Adipose tissue (tissue), 3 donors: ENCODE results near the gene XBP1. TPM values are rescaled to one million over a fixed set of nuclear protein-coding genes. Genes with fewer than 3 reads are reported as not detected.
"Not testable (repeated sequence)": the region's sequence is repeated elsewhere in the genome, so short reads cannot be mapped to it uniquely, and the experiment has no call there.

Experiments used
- H3K27ac ChIP-seq: one replicate; pipeline ENCODE4 v1.5.1; 2013; ENCODE audit warnings: low read depth, low read length
- WGBS, 3 donors: extraction: QIAGEN DNeasy Blood & Tissue Kit; methylation state at CpG; one replicate each; pipeline ENCODE4 v1.1.7; 2013; 5-methylcytosine and 5-hydroxymethylcytosine counted together
- polyA plus RNA-seq, 3 donors: library from polyadenylated mRNA; stranded (reverse); fragments of 200-250 nt; gene quantifications; one replicate each; pipeline ENCODE4 v1.2.3, GENCODE V29; 2013
- donor health status: healthy with polysubstance abuse.
- donor health status: Bipolar disorder and iron deficiency.
- donor health status: healthy.

The XBP1 gene
- polyA plus RNA-seq, 3 donors = 79.1 to 733 (median 151) TPM

DNA sequence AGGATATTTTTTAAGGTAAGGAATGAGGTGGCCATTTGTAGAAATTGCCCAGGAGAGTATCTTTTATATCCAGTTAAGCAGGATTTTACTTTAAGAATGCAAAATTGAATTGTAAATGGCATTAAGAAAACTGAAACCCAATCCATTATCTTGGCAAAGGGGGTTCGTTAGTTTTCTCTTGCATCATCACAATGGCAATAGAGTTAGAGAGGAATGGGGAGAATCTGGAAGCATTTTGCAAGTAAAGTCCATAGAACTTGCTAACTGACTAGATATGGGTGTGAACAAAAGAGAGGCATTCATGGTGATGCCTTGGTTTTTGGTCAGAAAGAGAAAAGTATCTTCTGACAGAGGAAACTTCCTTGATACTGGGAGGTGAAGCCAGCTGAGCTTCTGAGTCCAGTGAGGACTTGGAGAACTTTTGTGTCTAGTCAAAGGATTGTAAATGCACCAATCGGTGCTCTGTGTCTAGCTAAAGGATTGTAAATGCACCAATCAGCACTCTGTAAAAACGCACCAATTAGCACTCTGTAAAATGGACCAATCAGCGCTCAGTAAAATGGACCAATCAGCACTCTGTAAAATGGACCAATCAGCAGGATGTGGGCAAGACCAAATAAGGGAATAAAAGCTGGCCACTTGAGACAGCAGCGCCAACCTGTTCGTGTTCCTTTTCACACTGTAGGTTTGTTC, 31.5 kb downstream of the XBP1 start:
- H3K27ac ChIP-seq = no peak overlapping the region
- WGBS, 3 donors = 82 to 88% (median 86%) methylated on average over 6 of the region's 6 CpGs

DNA sequence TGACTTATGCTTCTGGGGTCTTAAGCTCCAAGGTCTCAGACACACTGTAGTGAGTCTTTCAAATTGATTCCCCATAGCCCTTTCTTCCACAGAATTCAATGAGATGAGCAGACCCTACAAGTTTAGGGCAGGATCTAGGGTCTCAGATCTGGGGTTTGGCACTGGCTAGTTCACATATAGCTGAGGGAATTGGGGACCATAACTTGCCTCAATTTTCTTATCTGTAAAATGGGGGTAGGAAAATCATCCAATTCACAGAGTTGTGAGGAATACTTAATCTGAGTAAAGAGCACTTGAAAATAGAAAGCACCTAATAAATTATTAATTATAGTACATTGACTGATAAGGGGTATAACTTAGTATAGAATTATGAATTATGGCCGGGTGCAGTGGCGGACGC, 33.7 kb downstream of the XBP1 start:
- WGBS, 3 donors = 95 to 100% (median 96%) methylated on average over 3 of the region's 3 CpGs
- no peak overlapping the region for H3K27ac ChIP-seq

DNA sequence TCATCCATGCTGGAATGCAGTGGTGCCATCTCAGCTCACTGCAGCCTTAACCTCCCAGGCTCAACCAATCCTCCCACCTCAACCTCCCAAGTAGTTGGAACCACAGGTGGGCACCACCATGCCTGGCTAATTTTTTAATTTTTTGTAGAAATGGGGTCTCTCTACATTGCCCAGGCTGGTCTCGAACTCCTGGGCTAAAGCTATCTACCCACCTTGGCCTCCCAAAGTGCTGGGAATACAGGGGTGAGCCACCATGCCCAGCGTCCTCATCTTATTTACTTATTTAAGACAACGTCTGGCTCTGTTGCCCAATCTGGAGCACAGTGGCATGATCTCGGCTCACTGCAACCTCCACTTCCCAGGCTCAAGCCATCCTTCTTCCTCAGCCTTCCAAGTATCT, 38.4 kb downstream of the XBP1 start:
- 88 to 95% (median 94%) methylated on average over 4 of the region's 4 CpGs for WGBS, 3 donors
- H3K27ac ChIP-seq = not testable (repeated sequence)

DNA sequence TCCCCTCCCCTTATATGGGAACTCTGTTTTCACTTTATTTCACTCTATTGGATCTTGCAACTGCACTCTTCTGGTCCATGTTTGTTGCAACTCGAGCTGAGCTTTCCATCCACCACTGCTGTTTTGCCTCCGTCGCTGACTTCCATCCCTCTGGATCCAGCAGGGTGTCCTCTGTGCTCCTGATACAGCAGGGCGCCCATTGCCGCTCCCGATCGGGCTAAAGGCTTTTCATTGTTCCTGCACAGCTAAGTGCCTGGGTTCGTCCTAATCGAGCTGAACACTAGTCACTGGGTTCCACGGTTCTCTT, 39.0 kb downstream of the XBP1 start:
- WGBS, 3 donors = 94 to 96% (median 96%) methylated on average over 10 of the region's 10 CpGs
- no peak overlapping the region for H3K27ac ChIP-seq

DNA sequence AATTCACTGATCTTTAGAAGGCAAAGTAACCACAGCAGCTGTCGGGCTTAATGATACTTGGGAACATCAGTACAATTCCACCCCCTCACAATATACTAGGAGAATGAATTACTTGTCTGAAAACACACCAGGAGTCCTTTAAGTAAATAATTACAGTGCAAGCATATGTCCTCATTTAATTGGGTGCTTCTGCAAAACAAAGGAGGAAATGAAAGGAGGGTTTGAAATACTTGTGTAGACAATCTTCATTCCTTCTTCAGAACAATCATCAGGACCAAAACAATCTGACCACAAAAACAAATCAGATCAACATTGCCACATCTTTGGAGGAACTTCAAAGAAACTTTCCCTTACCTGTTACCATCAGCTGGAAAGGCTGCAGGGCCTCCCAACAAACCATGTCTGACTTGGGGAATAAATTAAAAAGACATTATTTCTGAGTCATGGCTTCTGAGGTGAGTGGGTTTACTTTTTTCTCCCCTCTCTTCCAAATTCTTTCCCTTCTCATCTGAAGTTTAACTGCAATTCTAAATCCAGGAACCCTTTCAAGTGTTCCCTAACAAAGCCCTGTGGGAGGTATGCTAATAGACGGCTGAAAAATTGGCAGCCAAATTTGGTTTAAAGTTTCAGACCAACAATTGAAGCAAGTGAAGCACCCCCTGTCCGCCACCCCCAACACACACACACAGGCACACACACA, 40.4 kb downstream of the XBP1 start:
- H3K27ac ChIP-seq = no peak overlapping the region
- 72 to 77% (median 76%) methylated on average over 3 of the region's 3 CpGs for WGBS, 3 donors

DNA sequence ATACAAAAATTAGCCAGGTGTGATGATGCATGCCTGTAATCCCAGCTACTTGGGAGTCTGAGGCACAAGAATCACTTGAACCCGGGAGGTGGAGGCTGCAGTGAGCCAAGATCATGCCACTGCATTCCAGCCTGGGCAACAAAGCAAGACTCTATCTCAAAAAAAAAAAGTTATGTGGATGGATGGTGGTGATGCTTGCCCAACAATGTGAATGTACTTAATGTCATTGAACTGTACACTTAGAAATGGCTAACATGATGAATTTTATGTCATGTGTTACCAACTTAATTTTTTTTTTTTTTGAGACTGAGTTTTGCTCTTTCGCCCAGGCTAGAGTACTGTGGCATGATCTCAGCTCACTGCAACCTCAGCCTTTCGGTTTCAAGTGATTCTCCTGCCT, 45.9 kb downstream of the XBP1 start:
- not testable (repeated sequence) for H3K27ac ChIP-seq
- 92 to 97% (median 96%) methylated on average over 3 of the region's 3 CpGs for WGBS, 3 donors

DNA sequence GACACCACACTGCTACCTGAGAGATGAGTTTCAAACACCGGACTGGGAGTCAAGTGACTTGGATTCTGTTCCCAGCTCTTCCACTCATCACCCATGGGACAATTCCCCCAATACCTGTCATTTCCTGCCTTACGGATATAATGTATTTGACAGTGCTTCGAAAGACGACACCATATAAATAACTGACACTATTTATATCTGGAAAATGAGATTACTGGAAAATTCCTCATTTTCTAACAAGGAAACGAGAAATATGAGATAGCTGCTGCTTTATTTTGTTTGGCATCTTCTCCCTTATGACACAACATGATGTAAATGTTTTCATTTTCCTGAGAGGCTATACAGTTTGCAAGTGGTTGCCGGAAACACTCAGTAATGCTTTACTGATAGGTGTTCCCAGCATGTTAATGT, 49.9 kb downstream of the XBP1 start:
- no peak overlapping the region for H3K27ac ChIP-seq
- WGBS, 3 donors = 73 to 81% (median 75%) methylated on average over 6 of the region's 6 CpGs

Other genes starting within 250 kb of the XBP1 start
- gene TTC28, start 120.7 kb downstream of the XBP1 start, polyA plus RNA-seq = 10 to 100 TPM in 1 of 3 donors, 1 to 10 TPM in 2; 2.8 to 10.6 (median 8.3) TPM
- 10 to 100 TPM in 1 of 3 donors, 1 to 10 TPM in 2; 1.6 to 21.3 (median 2.7) TPM for gene CHEK2, start 58.7 kb downstream of the XBP1 start, polyA plus RNA-seq
- 10 to 100 TPM; 16.1 to 23.2 (median 16.4) TPM for gene HSCB, start 58.5 kb downstream of the XBP1 start, polyA plus RNA-seq
- 10 to 100 TPM in 1 of 3 donors, 1 to 10 TPM in 2; 5.1 to 13.3 (median 6.7) TPM for gene CCDC117, start 27.9 kb downstream of the XBP1 start, polyA plus RNA-seq
- gene ZNRF3, start 83.0 kb upstream of the XBP1 start, polyA plus RNA-seq = 1 to 10 TPM; 1.2 to 3.9 (median 2.5) TPM